NCI-H69 (cell line): Measurements from ENCODE around the gene SEMA7A.

Source experiments
- DNase-seq: peaks from one replicate; lab custom pipeline; 2025; lab: John Stamatoyannopoulos, UW

The SEMA7A gene

GRCh38 chr15:74430510-74430951 lies 3.2 kb downstream of the SEMA7A start:
- no peak for DNase-seq

GRCh38 chr15:74429781-74430400 lies 3.9 kb downstream of the SEMA7A start:
- no peak for DNase-seq

GRCh38 chr15:74428970-74429780 lies 4.6 kb downstream of the SEMA7A start:
- DNase-seq = no peak

- DNase-seq = no peak
Measured at GRCh38 chr15:74428442-74428787, 5.3 kb downstream of the SEMA7A start.

- DNase-seq = no peak
Measured at GRCh38 chr15:74427607-74428441, 5.9 kb downstream of the SEMA7A start.

- DNase-seq = no peak
Measured at GRCh38 chr15:74426404-74427281, 7.1 kb downstream of the SEMA7A start.

- no peak for DNase-seq
Measured at GRCh38 chr15:74425630-74426029, 8.1 kb downstream of the SEMA7A start.

DNA sequence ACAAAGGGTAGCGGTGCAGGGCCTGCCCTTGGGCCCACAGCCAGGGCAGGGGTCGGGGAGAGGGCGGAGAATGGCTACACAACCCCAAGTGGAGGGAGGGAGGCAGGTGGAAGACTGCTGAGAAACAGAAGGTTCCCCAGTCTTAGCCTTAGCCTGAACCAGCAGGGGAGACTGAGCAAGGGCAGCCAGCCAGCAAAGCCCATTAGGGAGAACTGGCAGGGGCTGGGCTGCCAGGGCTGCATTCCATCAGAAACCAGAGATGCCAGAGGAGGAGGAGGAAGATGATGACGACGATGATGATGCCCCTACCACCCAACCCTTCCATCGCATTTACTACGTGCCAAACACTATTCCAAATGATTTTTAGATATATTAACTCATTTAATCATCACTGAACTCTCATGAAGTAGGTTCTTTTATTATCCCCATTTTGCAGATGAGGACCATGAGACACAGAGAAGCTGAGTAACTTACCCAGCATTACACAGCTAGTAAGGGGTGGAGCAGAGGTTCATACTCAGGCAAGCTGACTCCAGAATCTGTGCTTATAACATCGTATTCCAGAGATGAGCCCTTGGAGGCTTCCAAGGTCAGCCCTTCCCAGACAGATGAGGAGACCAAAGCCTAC lies 8.7 kb downstream of the SEMA7A start:
- no peak for DNase-seq

DNA sequence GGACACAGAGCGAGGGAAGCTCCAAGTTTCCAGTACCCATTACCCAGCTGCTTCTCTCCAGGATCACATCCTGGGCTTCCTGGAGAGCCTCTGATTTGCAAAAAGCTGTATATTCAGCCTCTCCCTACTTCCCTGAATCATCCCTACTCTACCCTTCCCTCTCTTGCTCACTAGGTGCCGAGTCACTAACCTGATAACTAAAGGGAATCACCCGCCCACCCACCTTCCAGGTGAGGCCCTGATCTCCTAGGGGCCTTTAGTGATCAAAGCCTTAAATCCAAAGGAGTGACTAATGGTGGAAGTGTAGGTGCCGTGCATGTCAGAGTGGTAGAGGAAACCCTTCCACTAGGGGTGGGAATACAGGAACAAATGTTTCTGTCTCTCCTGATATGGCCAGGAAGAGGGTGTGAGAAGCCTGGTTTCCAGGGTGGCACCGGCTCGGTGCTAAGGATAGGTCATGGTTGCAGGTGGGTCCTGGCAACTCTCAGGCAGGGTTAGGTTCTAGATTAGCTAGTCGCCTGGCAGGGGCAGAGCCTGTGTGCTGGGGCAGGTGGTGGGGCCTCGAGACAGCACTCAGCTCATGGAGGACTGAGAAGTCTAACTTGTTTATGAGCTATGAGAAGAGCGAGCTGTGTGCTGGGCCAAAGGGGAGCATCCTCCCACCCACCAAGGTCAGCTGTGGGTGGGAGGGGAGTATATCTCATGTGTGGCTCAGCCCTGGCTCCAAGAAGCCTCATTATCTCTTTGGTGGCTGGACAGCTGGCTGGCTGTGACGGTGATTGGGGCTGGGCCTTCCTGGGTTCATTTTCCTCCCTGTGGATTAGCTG lies 10.1 kb downstream of the SEMA7A start:
- DNase-seq = no peak

DNA sequence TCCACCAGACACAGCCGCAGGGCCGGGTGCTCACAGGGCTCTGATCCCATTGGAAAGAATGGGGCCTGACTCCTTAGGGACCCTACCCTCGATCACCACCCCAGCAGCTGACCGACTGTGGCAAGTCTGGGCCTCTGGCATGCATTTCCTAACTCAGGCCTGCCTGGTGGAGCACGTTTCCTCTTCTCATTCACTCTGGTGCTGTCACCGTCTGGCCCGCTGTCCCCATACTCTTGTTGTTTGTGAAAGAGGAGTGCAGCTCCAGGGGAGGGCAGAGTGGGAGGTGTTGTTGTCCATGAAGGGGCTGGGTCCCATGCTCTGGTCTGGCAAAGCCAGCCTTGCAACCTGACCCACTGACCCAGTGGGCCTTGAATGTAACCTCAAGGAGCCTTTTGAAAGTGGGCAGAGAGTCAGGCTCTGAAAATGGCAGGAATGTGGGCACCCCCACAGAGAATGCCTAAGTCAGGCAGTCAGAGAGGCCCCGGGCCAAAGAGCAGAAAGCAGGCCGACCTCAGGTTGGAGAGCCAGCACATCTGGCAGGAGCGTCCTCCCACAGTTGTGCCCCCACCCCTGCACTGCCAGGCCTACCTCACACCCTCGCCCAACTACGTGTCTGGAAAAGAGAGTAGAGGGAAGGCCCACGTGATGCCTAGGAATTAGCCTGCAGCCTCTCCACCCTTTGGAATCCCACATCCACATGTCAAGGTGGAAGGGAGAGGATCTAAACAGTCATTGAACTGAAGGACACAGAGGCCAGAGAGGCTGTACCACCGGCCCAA lies 10.9 kb downstream of the SEMA7A start:
- DNase-seq = no peak

DNA sequence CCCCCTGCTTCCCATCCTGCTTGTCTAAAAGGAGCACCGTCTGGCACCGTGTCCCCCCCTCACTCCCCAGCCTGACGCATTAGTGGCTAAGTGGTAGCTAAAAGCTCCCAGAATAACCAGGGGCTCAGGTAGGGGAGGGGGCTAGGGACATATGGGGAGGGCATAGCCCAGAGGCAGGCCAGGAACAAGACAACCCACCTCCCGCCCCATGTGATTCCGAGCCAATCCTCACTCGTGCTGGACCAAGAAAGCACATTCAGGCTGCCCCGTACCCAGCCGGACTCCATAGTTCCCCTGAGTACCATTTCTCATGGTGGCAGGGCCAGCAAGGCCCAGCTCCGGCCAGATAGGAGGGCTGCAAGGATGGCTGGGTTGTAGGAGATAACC lies 11.5 kb downstream of the SEMA7A start:
- no peak for DNase-seq

- no peak for DNase-seq
Measured at GRCh38 chr15:74421302-74422245, 12.2 kb downstream of the SEMA7A start.

- DNase-seq = no peak
Measured at GRCh38 chr15:74420193-74420905, 13.4 kb downstream of the SEMA7A start.

DNA sequence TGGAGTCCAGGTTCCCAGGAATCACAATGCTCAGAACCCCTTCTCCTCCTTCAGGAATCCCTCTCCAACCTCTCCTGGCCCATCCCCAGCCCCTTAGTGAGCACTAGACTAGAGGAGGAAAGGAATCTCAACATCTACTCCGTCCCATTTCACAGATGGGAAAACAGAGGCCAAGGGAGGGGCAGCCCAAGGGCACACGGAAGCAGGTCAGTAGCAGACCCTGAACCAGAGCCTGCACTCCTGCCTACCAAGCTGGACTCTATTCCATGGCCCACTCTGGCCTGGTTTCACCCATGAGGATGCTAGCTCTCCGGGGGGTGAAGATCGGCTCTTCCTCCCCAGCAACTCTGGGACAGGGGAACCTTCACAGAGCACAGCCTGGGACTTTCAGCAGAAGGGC lies 14.3 kb downstream of the SEMA7A start:
- DNase-seq = no peak

DNA sequence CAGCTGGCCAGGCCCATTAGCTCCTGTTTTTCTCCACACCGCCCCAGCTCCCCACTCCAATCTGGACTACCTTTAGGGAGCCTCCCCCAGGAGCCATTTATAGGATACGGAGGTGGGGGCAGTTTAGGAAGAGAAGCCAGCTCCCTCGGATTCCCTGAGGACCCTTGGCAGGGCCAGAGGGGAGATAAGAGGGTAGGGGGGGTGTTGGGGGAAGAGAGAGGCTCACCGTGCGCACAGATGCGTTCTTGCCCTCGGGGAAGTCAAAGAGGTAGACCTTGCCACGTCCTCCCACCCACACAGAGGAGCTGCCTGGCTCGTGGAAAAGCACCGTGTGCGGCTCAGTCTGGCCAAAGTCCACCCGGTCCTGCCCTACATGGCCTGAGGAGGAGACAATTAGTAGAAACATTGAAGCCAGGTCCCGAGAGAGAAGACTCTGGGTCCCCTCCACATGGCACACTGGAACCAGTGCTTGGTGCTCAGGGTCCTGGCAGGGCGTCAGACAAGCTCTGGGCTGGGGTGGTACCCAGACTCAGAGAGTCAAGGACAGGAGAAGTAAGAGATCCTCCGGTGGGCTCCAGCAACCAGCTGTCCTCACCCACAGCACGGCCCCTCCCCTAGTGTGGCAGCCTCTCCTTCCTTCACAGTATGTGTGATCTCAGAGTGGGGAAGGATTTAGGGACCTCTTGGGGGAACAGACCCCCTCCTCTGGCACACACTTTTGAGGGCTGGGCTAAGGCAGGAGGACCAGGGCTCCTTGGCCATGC lies 15.0 kb downstream of the SEMA7A start:
- DNase-seq = no peak

- DNase-seq = no peak
Measured at GRCh38 chr15:74417670-74418069, 16.1 kb downstream of the SEMA7A start.

- DNase-seq = no peak
Measured at GRCh38 chr15:74417225-74417624, 16.5 kb downstream of the SEMA7A start.
